GM12801 (cell line): ENCODE results near the gene SIN3B.

ENCODE experiments used
- TF ChIP-seq, protein P1 (sequence below): IDR thresholded peaks from one replicate; pipeline ENCODE4 v1.5.1; 2011; ENCODE audit warnings: control low read depth; ENCODE audit not compliant: insufficient read length; ENCODE audit errors: extremely low read depth

SIN3B gene, protein sequence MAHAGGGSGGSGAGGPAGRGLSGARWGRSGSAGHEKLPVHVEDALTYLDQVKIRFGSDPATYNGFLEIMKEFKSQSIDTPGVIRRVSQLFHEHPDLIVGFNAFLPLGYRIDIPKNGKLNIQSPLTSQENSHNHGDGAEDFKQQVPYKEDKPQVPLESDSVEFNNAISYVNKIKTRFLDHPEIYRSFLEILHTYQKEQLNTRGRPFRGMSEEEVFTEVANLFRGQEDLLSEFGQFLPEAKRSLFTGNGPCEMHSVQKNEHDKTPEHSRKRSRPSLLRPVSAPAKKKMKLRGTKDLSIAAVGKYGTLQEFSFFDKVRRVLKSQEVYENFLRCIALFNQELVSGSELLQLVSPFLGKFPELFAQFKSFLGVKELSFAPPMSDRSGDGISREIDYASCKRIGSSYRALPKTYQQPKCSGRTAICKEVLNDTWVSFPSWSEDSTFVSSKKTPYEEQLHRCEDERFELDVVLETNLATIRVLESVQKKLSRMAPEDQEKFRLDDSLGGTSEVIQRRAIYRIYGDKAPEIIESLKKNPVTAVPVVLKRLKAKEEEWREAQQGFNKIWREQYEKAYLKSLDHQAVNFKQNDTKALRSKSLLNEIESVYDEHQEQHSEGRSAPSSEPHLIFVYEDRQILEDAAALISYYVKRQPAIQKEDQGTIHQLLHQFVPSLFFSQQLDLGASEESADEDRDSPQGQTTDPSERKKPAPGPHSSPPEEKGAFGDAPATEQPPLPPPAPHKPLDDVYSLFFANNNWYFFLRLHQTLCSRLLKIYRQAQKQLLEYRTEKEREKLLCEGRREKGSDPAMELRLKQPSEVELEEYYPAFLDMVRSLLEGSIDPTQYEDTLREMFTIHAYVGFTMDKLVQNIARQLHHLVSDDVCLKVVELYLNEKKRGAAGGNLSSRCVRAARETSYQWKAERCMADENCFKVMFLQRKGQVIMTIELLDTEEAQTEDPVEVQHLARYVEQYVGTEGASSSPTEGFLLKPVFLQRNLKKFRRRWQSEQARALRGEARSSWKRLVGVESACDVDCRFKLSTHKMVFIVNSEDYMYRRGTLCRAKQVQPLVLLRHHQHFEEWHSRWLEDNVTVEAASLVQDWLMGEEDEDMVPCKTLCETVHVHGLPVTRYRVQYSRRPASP

DNA sequence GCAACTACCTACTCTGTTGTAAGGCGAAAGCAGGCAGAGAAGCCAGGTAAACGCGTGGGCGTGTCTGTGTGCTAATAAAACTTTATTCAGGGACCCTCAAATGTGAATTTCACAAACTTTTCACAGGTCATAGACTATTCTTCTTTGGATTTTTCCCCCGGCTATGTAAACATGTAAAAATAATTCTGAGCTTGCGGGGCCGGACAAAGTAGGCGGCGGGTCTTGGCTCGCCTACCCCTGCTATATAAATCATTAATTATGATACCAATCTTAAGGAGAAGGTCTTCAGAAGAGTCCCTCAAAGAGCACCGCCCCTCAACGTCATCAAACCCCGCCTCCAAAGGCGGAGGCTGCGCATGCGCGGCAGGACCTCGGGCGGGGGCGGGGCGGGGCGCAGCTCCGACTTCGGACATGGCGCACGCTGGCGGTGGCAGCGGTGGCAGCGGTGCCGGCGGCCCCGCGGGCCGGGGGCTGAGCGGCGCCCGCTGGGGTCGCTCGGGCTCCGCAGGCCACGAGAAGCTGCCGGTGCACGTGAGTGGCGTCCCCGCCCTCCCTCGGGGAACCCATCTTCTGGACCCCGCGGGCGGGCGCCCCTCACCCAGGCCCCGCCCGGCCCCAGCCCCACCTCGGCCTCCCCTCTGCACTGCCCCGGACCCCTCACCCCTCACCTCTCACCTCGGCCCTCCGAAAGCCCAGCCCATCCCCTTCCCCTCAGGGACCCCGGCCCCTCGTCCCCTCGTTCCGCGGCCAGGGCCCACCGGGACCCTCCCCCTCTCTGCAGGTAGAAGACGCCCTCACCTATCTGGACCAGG is at the start of gene SIN3B:
TSS of gene SIN3B (plus strand) at position 389 of the 812 bp plus-strand sequence. CDS start at position 412, 23 bp downstream.
- TF ChIP-seq, protein P1, sequence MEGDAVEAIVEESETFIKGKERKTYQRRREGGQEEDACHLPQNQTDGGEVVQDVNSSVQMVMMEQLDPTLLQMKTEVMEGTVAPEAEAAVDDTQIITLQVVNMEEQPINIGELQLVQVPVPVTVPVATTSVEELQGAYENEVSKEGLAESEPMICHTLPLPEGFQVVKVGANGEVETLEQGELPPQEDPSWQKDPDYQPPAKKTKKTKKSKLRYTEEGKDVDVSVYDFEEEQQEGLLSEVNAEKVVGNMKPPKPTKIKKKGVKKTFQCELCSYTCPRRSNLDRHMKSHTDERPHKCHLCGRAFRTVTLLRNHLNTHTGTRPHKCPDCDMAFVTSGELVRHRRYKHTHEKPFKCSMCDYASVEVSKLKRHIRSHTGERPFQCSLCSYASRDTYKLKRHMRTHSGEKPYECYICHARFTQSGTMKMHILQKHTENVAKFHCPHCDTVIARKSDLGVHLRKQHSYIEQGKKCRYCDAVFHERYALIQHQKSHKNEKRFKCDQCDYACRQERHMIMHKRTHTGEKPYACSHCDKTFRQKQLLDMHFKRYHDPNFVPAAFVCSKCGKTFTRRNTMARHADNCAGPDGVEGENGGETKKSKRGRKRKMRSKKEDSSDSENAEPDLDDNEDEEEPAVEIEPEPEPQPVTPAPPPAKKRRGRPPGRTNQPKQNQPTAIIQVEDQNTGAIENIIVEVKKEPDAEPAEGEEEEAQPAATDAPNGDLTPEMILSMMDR: no peak

DNA sequence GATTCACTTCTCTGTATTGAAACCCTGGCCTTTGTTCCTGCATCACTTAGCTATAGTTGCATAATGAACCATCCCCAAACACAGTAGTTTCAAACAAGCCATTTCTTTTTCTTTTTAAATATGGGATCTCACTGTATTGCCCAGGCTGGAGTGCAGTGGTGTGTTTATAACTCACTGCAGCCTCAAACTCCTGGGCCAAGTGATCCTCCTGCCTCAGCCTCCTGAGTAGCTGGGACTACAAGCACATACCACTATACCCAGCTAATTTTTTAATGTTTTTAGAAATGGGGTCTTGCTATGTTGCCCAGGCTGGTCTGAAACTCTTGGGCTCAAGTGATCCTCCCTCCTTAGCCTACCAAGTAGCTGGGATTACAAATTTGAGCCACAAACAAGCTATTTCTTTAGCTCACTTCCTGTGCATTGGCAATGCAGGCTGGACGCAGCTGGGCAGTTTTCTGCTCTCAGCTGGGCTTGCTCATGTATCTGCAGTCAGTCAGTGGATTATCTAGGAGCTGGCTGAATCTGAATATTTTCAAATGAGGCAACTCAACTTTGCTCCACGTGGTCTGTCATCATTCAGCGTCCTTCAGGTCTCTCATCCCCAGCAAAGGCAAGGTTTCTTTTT is 49.5 kb upstream of the SIN3B start:
- TF ChIP-seq, protein P1: no peak

DNA sequence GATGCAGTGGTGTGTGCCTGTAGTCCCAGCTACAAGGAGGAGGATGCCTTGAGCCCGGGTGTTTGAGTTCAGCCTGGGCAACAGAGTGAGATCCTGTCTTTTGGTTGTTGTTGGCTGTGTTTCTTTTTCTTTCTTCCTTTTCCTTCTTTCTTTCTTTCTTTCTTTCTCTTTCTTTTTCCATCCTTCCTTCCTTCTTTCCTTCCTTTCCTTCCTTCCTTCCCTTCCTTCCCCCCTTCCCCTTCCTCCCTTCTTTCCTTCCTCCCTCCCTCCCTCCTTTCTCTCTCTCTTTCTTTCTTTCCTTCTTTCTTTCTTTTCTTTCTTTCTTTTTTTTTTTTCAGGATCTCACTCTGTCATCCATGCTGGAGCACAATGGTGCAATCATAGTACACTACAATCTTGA is 46.5 kb upstream of the SIN3B start:
- TF ChIP-seq, protein P1: no peak

GRCh38 chr19:16788479-16788878 is 40.7 kb upstream of the SIN3B start:
- TF ChIP-seq, protein P1: no peak

GRCh38 chr19:16789238-16789637 is 40.0 kb upstream of the SIN3B start:
- TF ChIP-seq, protein P1: no peak

DNA sequence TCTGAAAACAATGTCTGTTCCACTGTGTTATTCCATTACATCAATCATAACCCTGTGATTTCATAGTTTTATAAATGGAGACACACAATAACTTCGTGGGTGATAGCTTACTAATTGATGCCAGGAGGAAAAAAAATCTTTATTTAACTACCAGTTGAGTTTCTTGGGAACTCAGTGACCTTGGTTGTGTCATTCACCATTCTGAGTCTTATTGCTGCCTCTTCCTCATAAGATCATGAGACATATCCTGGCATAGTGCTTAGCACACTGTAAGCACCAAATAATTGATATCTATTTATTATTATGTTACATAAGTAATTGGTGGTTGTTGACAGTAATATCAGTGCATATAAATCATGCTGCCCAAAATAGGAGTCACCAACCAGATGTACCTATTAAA is 39.1 kb upstream of the SIN3B start:
- TF ChIP-seq, protein P1: no peak
